Gastroesophageal sphincter (tissue), 3 donors: ENCODE results near the gene ATG14.

Experiments
- POLR2A ChIP-seq, 2 donors: fragments of 450-650 bp; IDR thresholded peaks; one replicate each; pipeline ENCODE4 v1.6.1; 2017; ENCODE audit warnings: antibody characterized with exemption in 2 of 2, mild to moderate bottlenecking in 2 of 2, moderate library complexity in 1 of 2
- POLR2AphosphoS5 ChIP-seq: sonication (generic); formaldehyde crosslinking; IDR thresholded peaks from one replicate; pipeline ENCODE4 v1.6.1; 2017; ENCODE audit warnings: antibody characterized with exemption
- TF ChIP-seq, protein P1 (sequence below), 4 experiments: fragments of 200-600 bp in 2 of 4; fragments of 450-650 bp in 2 of 4; sonication (generic) in 1 of 4; IDR thresholded peaks; one replicate each; pipeline ENCODE4 v1.5.1; 2017 to 2019; ENCODE audit warnings: antibody characterized with exemption in 4 of 4, mild to moderate bottlenecking in 2 of 4, moderate library complexity in 2 of 4

DNA sequence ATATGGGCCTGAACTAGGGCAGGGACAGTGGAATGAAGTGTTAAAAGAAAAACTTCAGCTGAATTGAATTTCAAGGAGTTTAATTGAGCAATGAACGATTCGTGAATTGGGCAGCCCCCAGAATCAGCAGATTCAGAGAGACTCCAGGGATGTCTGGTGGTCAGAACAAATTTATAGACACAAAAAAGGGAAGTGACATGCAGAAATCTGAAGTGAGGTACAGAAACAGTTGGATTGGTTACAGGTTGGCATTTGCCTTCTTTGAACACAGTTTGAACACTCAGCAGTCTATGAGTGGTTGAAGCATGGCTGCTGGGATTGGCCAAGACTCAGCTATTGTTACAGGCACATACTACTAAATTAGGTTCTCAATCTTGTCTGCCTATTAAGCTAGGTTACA is 38.5 kb upstream of the ATG14 start:
- TF ChIP-seq, protein P1, sequence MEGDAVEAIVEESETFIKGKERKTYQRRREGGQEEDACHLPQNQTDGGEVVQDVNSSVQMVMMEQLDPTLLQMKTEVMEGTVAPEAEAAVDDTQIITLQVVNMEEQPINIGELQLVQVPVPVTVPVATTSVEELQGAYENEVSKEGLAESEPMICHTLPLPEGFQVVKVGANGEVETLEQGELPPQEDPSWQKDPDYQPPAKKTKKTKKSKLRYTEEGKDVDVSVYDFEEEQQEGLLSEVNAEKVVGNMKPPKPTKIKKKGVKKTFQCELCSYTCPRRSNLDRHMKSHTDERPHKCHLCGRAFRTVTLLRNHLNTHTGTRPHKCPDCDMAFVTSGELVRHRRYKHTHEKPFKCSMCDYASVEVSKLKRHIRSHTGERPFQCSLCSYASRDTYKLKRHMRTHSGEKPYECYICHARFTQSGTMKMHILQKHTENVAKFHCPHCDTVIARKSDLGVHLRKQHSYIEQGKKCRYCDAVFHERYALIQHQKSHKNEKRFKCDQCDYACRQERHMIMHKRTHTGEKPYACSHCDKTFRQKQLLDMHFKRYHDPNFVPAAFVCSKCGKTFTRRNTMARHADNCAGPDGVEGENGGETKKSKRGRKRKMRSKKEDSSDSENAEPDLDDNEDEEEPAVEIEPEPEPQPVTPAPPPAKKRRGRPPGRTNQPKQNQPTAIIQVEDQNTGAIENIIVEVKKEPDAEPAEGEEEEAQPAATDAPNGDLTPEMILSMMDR (IDR thresholded peaks at IDR 0.05), result no peak
- TF ChIP-seq POLR2A (IDR thresholded peaks at IDR 0.05) (no peak), POLR2AphosphoS5 (no peak)
